B cell (primary cell): ENCODE data around the gene GCHFR.

Experiments used
- EZH2 ChIP-seq: IDR thresholded peaks from 2 replicates; pipeline ENCODE4 v1.6.1; 2012; ENCODE audit warnings: borderline replicate concordance, low read depth, mild to moderate bottlenecking, moderate library complexity, low read length; ENCODE audit not compliant: insufficient read depth, poor library complexity, severe bottlenecking
- TF ChIP-seq, protein P1 (sequence below): fragments of 200-600 bp; IDR thresholded peaks from one replicate; pipeline ENCODE4 v1.8.0; 2022; ENCODE audit warnings: antibody characterized with exemption, mild to moderate bottlenecking

GRCh38 chr15:40723919-40724318 is 39.9 kb upstream of the GCHFR start:
- TF ChIP-seq, protein P1, sequence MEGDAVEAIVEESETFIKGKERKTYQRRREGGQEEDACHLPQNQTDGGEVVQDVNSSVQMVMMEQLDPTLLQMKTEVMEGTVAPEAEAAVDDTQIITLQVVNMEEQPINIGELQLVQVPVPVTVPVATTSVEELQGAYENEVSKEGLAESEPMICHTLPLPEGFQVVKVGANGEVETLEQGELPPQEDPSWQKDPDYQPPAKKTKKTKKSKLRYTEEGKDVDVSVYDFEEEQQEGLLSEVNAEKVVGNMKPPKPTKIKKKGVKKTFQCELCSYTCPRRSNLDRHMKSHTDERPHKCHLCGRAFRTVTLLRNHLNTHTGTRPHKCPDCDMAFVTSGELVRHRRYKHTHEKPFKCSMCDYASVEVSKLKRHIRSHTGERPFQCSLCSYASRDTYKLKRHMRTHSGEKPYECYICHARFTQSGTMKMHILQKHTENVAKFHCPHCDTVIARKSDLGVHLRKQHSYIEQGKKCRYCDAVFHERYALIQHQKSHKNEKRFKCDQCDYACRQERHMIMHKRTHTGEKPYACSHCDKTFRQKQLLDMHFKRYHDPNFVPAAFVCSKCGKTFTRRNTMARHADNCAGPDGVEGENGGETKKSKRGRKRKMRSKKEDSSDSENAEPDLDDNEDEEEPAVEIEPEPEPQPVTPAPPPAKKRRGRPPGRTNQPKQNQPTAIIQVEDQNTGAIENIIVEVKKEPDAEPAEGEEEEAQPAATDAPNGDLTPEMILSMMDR: no peak
- no peak for TF ChIP-seq EZH2
